Stimulated activated CD4-positive, alpha-beta T cell treated with anti-CD3 and anti-CD28 coated beads, Interleukin-1b, Interleukin-23, amount 100 ng/mL, for 4 hours (primary cell): ENCODE results near the gene PXMP4.

Experiments
- DNase-seq, 2 donors: peaks; one replicate each; pipeline ENCODE4 v3.0.0-alpha.2; 2020; ENCODE audit warnings: low read depth in 2 of 2

The PXMP4 gene

DNA sequence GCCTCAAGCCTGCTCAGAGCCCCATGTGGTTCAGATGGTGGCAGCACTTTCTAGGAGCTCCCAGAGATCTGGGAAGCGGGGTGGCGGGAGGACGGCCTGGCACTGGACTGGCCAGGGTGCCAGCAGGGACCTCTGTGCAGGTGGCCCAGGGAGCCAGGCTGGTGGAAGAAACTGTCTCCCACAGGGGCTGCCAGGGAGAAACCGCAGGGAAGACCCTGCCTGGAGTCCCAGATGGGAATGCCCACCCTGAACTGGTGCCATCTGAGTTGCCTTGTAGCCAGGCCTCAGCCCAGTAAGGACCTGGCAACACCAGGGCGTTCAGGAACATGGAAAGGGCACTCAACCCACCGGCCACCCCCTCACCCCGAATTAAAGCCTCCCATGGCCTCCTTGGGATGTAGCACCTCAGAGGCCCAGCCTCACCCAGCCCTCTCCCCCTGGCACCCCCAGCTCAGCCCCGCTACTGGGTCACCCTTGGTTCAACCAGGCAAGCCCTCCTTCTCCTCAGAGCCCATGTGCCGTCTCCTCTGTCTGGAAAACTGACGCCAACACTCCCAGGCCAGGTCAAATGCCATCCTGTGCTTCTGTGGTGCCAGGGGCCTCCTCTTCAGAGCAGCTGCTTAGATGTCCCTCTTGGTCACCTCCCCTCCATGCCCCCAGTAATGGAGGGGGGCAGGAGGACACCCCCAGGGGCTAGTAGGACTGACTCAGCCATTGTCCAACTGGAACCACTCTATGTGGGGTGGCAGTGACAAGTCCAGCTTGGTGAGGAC, 63.9 kb downstream of the PXMP4 start:
- DNase-seq: no peak

GRCh38 chr20:33655164-33655563, 64.9 kb downstream of the PXMP4 start:
- no peak for DNase-seq

DNA sequence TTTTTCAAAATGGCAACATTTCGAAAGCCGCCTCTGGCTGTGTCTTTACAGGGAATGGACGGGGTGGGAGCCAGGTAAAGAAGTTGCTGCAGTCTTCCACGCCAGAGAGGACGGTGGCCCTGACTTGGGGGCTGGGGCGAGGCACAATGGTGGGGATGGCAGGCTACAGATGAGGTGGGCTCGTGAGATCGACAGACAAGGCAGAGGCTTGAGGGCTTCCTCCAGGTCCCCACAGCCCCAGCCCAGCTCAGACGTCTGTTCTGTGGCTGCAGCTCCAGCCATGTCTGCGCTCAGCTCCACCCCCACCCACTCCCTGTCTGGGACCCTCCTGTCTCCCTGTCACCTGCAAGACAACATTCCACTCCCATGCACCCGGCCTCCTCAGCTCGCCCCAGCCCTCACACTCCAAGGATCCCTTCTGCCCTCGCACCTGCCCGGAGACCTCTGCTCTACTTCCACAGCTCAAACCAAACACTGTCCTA, 65.4 kb downstream of the PXMP4 start:
- no peak for DNase-seq

GRCh38 chr20:33653900-33654596, 66.1 kb downstream of the PXMP4 start:
- no peak for DNase-seq

GRCh38 chr20:33653218-33653899, 66.8 kb downstream of the PXMP4 start:
- DNase-seq: no peak
